ENCODE results near the gene FADS2. TPM values are rescaled to one million over a fixed set of nuclear protein-coding genes. Genes with fewer than 3 reads are reported as not detected.
A peak's percentile ranks its signal among the peaks of the same experiment; 100 is the strongest.

FADS2 gene
- total RNA-seq, 2 donors from 2014 or later, result 69.1 to 90.1 TPM

DNA sequence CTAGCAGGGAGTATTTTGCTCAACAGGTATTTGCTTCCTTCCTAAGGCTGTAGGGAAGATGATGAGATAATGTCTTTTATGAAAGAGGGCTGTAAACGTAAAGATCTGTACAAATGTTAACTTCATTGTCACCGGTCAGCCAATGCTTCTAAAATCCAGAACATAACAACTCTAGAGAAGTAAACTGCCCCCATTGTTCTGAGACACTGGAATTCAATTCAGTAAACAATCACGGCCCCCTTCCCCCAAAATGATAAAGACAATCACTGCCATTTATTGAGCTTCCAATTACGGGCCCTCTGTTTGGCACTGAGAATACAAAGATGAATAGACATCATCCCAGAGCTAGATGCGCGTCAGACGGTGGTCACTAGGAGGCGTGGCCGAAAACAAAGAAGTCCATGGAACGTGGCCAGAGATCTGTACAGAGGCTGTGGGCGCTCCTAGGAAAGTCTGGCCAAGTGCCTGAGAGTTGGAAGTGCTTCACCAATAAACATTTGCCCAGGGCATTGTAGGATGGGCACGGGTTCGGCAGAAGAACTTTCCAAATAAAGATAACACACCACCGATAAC lies 36.3 kb upstream of the FADS2 start:
- H3K9me3 Mint-ChIP-seq, result no peaks in the 10 kb centered on the region
- H3K27me3 Mint-ChIP-seq, result no peaks in the 10 kb centered on the region
- peak overlapping the region; percentile 93 for H3K4me3 Mint-ChIP-seq
- H3K27ac Mint-ChIP-seq, result peak overlapping the region; percentile 97 to 99
- H3K4me1 Mint-ChIP-seq (ENCODE audit: low read depth in 2 of 2), result peaks cover 22 to 34% of the 10 kb centered on the region in 2 donors
- ATAC-seq (peak; percentile 43 to 66), DNase-seq (ENCODE audit: low spot score) (no peak)
- peaks cover 13% of the 10 kb centered on the region for H3K36me3 Mint-ChIP-seq

DNA sequence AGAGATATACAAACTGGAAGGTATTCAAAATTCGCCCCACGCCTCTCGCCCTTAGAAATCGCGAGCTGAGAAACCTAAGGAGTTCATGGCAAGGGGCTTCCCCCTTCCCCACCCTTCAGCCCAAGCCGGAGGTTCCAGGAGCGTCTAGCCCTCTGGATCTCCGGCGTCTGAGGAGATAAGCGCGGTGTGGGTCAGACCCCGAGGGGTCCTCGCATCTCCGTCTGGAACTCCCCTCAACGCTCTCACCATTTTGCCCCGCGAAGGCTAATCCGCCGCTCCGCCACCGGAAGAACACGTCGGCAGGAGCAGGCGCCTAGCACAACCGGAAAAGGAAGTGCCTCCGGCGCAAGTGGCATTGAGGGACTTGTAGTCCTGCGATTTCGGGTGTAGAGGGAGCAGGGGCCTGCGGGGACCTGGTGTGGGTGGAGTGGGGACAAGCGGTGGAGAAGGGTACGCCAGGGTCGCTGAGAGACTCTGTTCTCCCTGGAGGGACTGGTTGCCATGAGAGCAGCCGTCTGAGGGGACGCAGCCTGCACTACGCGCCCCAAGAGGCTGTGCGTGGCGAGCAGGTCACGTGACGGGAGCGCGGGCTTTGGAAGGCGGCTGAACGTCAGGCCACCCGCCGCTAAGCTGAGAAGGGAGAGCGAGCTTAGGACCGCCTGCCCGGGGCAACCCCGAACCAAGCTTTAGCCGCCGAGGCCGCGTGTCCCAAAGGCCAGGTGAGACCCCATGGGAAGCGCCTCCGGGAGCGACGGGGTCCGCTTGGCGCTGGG lies 35.6 kb upstream of the FADS2 start, which contains the start of the genes FEN1 and TMEM258:
Gene FEN1, plus strand, starts transcription at position 602 of the 773 bp plus-strand sequence. CDS start 2,451 bp downstream, outside the sequence.
Gene TMEM258, minus strand, starts transcription at position 290 of the 773 bp plus-strand sequence. Its CDS starts 41 bp downstream, at position 249.
- peak within 1 kb of the TSS; percentile 97 to 99 for H3K27ac Mint-ChIP-seq
- H3K4me3 Mint-ChIP-seq, result peak within 1 kb of the TSS; percentile 93
- no peaks in the 10 kb centered on the region for H3K27me3 Mint-ChIP-seq
- ATAC-seq (peak; percentile 91 to 95), DNase-seq (ENCODE audit: low spot score) (peak; percentile 93)
- no peaks in the 10 kb centered on the region for H3K9me3 Mint-ChIP-seq
- H3K4me1 Mint-ChIP-seq (ENCODE audit: low read depth in 2 of 2), result peaks cover 28 to 38% of the 10 kb centered on the region in 2 donors
- H3K36me3 Mint-ChIP-seq, result peaks cover 19% of the 10 kb centered on the region

DNA sequence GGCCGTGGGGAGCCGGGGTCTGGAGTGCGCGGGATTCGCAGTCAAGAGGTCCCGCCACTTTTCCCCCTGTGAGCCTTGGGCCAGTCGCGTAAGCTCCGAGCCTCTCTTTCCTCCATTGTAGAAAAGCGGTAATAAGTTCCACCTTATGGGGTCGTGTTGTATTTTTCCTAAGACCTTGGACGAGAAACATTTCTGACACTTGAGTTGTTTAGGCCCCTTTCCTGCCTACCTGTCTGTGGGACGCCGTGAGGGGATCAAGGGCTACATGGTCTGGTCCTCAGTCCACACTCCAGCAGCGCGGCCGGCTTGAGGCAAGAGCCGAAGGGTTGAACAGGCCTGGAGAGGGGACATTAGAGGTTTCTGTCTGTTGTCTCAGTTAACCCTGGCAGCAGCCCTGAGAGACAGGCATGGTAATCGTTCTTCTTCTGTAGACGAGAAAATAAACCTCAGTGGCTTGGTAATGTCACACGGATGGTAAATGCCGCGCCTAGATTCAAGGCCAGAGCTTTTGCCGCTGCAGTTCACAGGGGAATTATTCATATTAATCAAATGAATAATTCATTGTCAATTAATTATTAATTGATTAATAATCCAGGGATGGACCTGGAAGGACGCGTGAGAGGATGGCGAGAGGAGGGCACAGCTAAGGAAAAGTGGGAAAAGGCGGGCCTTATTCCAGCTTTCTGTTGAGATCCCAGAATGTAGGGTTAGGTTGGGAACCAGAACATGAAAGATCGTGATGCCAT lies 34.8 kb upstream of the FADS2 start:
- Mint-ChIP-seq H3K4me3 (peak overlapping the region; percentile 93), H3K4me1 (ENCODE audit: low read depth in 2 of 2) (peaks cover 28 to 36% of the 10 kb centered on the region in 2 donors), H3K9me3 (no peaks in the 10 kb centered on the region), H3K27me3 (no peaks in the 10 kb centered on the region), H3K27ac (peak overlapping the region; percentile 97 to 99), H3K36me3 (peaks cover 23% of the 10 kb centered on the region)
- peak in 1 of 2 donors; percentile 6 for ATAC-seq
- no peak for DNase-seq (ENCODE audit: low spot score)

DNA sequence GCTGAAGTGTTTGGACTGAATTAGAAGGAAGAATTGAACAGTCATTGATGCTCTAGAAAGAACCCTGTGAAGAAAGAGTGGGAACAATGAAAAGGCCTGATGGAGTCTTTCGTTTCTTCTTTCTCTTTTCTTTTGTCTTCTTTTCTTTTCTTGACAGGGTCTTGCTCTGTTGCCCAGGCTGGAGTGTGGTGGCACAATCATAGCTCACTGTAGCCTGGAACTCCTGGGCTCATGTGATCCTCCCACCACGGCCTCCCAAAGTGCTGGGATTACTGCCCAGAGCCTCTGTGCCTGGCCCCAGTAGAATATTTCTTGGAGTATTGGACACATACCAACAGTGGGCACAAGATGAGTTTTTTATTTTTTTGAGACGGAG lies 34.3 kb upstream of the FADS2 start:
- peaks cover 23% of the 10 kb centered on the region for H3K36me3 Mint-ChIP-seq
- DNase-seq (ENCODE audit: low spot score), result no peak
- H3K4me3 Mint-ChIP-seq, result peak overlapping the region; percentile 93
- no peak for ATAC-seq
- no peaks in the 10 kb centered on the region for H3K9me3 Mint-ChIP-seq
- H3K4me1 Mint-ChIP-seq (ENCODE audit: low read depth in 2 of 2), result peaks cover 28 to 30% of the 10 kb centered on the region in 2 donors
- H3K27me3 Mint-ChIP-seq, result no peaks in the 10 kb centered on the region
- H3K27ac Mint-ChIP-seq, result peak overlapping the region; percentile 97 to 99

DNA sequence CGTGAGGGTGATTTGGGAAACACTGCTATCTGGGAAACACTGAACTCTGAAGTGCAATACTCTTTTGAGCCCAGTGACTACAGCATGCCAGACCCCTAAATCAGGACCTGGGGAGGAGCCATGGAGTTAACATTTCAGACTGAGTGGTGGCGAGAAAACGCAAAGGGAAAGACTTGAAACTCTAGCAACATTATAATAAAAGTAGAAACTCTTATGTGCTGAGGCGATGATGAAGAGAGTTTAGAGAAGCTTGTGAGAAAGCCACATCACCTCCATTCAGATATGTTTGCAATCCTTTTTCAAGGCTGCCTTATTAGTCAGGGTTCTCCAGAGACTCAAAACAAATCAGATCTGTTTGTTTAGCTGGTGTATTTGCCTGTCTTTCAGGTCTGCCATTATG lies 33.5 kb upstream of the FADS2 start:
- Mint-ChIP-seq H3K27ac (no peak overlapping the region), H3K36me3 (peaks cover 23% of the 10 kb centered on the region), H3K9me3 (no peaks in the 10 kb centered on the region), H3K4me3 (peak overlapping the region; percentile 42), H3K4me1 (ENCODE audit: low read depth in 2 of 2) (peaks cover 28 to 30% of the 10 kb centered on the region in 2 donors), H3K27me3 (no peaks in the 10 kb centered on the region)
- no peak for ATAC-seq
- no peak for DNase-seq (ENCODE audit: low spot score)

DNA sequence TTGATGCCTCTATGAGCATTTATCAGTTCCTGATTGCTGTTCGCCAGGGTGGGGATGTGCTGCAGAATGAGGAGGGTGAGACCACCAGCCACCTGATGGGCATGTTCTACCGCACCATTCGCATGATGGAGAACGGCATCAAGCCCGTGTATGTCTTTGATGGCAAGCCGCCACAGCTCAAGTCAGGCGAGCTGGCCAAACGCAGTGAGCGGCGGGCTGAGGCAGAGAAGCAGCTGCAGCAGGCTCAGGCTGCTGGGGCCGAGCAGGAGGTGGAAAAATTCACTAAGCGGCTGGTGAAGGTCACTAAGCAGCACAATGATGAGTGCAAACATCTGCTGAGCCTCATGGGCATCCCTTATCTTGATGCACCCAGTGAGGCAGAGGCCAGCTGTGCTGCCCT lies 32.6 kb upstream of the FADS2 start:
- H3K36me3 Mint-ChIP-seq, result peaks cover 21% of the 10 kb centered on the region
- H3K9me3 Mint-ChIP-seq, result no peaks in the 10 kb centered on the region
- no peak overlapping the region for H3K27ac Mint-ChIP-seq
- DNase-seq (ENCODE audit: low spot score) (no peak), ATAC-seq (no peak)
- H3K4me3 Mint-ChIP-seq, result no peak overlapping the region
- H3K4me1 Mint-ChIP-seq (ENCODE audit: low read depth in 2 of 2), result peaks cover 26 to 28% of the 10 kb centered on the region in 2 donors
- H3K27me3 Mint-ChIP-seq, result no peaks in the 10 kb centered on the region

DNA sequence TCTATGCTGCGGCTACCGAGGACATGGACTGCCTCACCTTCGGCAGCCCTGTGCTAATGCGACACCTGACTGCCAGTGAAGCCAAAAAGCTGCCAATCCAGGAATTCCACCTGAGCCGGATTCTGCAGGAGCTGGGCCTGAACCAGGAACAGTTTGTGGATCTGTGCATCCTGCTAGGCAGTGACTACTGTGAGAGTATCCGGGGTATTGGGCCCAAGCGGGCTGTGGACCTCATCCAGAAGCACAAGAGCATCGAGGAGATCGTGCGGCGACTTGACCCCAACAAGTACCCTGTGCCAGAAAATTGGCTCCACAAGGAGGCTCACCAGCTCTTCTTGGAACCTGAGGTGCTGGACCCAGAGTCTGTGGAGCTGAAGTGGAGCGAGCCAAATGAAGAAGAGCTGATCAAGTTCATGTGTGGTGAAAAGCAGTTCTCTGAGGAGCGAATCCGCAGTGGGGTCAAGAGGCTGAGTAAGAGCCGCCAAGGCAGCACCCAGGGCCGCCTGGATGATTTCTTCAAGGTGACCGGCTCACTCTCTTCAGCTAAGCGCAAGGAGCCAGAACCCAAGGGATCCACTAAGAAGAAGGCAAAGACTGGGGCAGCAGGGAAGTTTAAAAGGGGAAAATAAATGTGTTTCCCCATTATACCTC lies 32.1 kb upstream of the FADS2 start:
- H3K9me3 Mint-ChIP-seq, result no peaks in the 10 kb centered on the region
- DNase-seq (ENCODE audit: low spot score), result no peak
- H3K4me1 Mint-ChIP-seq (ENCODE audit: low read depth in 2 of 2), result peaks cover 28% of the 10 kb centered on the region in 2 donors
- H3K4me3 Mint-ChIP-seq, result no peak overlapping the region
- H3K27me3 Mint-ChIP-seq, result no peaks in the 10 kb centered on the region
- no peak overlapping the region for H3K27ac Mint-ChIP-seq
- H3K36me3 Mint-ChIP-seq, result peaks cover 23% of the 10 kb centered on the region
- no peak for ATAC-seq

DNA sequence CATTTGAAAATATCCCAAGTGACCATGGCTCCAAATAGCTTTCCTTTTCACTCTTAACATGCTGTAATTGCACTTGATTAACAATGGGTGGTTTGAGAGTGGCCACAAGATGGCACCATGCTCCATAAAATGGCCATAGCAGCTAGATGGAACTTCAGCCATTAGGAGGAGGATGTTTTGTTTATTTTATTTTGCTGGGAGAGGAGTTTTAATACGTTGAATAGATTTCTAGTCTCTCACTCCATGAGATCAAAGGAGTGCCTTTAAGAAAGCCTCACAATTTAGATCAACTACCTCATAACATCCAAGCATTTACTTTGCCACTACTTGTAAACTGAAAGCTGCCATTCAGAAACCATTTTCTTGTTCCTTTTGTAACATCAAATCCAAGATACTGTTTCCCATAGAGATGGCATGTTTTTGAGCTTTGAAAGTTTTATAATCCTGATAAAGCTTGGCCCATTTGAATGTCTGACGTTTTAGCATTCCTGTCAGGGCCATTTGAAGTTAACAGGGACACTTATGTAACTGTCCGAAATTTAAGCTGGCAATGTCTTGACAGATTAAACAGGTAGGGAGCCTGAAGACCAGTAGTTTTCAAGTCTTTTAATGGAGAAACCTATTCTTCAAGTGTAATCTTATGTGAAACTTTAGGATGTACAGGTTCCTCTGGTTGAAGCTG lies 30.7 kb upstream of the FADS2 start:
- Mint-ChIP-seq H3K4me1 (ENCODE audit: low read depth in 2 of 2) (peaks cover 19 to 20% of the 10 kb centered on the region in 2 donors), H3K27ac (peak overlapping the region; percentile 49 to 77), H3K36me3 (peaks cover 20% of the 10 kb centered on the region), H3K9me3 (no peaks in the 10 kb centered on the region), H3K4me3 (no peak overlapping the region), H3K27me3 (no peaks in the 10 kb centered on the region)
- DNase-seq (ENCODE audit: low spot score) (peak; percentile 76), ATAC-seq (no peak)

DNA sequence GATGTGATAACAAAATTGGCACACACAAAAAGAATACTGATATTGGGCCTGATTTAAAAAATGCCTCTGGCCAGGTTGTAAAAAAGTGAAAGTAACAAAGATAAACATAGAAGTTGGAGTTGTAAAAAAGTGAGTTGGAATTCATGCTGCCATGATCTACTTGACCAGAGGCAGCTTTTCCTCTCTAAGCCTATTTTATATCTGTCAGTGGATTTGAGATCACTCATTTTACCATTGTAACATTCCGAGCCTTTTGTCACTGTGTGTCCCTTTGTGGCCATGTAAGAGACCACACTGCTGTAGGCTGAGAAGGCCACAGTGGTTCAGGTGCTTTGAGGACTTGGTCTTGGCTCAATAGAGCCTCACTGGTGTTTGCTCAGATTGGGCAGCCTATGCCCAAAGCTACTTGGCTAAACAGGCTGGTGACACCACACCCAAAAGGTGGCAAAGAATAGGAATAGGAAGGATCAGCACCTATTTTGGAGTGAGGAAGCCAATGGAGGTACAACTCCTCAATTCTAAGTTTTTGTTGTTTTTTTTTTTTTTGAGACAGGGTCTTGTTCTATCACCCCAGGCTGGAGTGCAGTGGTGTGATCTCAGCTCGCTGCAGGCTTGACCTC lies 28.3 kb upstream of the FADS2 start:
- no peaks in the 10 kb centered on the region for H3K27me3 Mint-ChIP-seq
- H3K9me3 Mint-ChIP-seq, result no peaks in the 10 kb centered on the region
- no peak overlapping the region for H3K4me3 Mint-ChIP-seq
- ATAC-seq (no peak), DNase-seq (ENCODE audit: low spot score) (no peak)
- H3K4me1 Mint-ChIP-seq (ENCODE audit: low read depth in 2 of 2), result peaks cover 14 to 20% of the 10 kb centered on the region in 2 donors
- H3K36me3 Mint-ChIP-seq, result peaks cover 30% of the 10 kb centered on the region
- no peak overlapping the region for H3K27ac Mint-ChIP-seq

DNA sequence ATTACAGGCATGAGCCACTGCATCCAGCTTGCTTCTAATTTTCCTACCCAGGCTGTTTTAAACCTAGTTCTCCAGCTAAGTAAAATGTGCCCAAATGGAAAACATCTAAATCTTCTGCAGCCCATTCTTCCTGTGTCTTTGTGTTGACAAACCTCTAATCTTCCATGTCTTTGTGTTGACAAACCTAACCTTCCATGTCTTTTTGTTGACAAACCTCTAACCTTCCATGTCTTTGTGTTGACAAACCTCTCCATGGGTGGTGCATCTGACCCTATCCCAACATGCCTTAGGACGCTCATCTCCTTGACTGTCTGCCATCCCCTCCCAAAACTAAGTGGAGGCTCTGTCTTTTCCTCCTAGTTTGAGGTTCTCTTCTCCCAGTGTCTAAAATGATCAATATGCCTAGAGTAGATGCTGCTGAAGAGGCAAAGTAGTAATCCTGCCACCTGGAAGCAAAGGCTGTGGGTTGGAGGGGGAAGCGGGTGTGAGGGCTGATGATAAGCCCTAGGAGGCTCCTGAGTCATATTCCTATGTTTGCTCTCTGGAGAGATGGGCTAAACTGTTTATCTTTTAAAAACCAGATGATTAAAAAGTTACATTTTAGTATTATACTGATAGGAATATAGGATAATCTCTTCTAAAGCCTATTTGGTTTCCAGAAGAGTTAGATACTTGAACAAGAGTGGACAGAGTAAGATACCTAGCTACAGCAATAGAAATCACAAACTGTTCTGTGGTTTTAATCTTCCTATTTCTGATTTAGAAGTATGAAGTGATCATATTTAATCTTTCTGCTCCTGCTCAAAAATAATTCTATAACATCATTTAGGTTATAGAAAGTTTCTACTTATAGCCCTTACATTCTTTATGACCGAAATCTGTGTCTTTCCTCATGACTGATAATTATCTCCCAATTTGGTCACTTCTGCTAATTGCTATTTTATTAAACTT lies 27.5 kb upstream of the FADS2 start:
- peak overlapping the region in 1 of 2 donors; percentile 12 for H3K27ac Mint-ChIP-seq
- H3K4me3 Mint-ChIP-seq, result no peak overlapping the region
- no peaks in the 10 kb centered on the region for H3K27me3 Mint-ChIP-seq
- DNase-seq (ENCODE audit: low spot score) (no peak), ATAC-seq (no peak)
- no peaks in the 10 kb centered on the region for H3K9me3 Mint-ChIP-seq
- peaks cover 14 to 20% of the 10 kb centered on the region in 2 donors for H3K4me1 Mint-ChIP-seq (ENCODE audit: low read depth in 2 of 2)
- peaks cover 30% of the 10 kb centered on the region for H3K36me3 Mint-ChIP-seq

DNA sequence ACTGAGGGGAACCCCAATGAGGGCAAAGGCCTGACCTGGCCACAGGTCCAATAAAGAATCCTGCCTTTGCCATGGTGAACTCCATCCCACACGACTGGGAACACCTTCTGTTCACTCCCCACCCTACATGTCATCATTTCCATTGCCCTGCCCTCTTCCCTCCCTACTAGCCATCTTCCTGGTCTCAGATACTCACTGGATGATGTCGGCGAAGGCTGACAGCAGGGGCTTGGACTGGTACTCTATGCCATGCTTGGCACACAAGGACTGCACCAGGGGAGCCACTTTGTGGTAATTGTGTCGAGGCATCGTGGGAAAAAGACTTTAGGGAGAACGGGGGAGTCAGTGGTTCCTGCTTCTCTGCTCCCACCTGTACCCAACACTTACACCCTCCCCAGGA lies 25.5 kb upstream of the FADS2 start:
- Mint-ChIP-seq H3K9me3 (no peaks in the 10 kb centered on the region), H3K36me3 (peaks cover 23% of the 10 kb centered on the region), H3K27ac (no peak overlapping the region), H3K4me3 (no peak overlapping the region), H3K27me3 (no peaks in the 10 kb centered on the region), H3K4me1 (ENCODE audit: low read depth in 2 of 2) (peaks cover 0 to 8% of the 10 kb centered on the region in 2 donors)
- DNase-seq (ENCODE audit: low spot score) (no peak), ATAC-seq (no peak)

Measured in natural killer cell treated with Interleukin-12 subunit alpha and Interleukin-12 subunit beta and Interleukin-15 and Interleukin-18, amount 100 ng/mL, for 72 hours (primary cell).